NCI-H748 (cell line): ENCODE measurements around the gene RALGAPA1.
"Not testable (repeated sequence)": the region's sequence is repeated elsewhere in the genome, so short reads cannot be mapped to it uniquely, and the experiment has no call there.

ENCODE experiments used
- DNase-seq: peaks from one replicate; lab custom pipeline; 2025; ENCODE audit not compliant: unreplicated experiment; lab: John Stamatoyannopoulos, UW

RALGAPA1 gene

GRCh38 chr14:35704793-35705493, 104.2 kb downstream of the RALGAPA1 start:
- DNase-seq: no peak

GRCh38 chr14:35701531-35701930, 107.6 kb downstream of the RALGAPA1 start:
- DNase-seq: no peak

- DNase-seq: no peak
Observed at GRCh38 chr14:35699791-35700444, 109.2 kb downstream of the RALGAPA1 start.

- no peak for DNase-seq
Observed at GRCh38 chr14:35696575-35696974, 112.5 kb downstream of the RALGAPA1 start.

- no peak for DNase-seq
Observed at GRCh38 chr14:35696119-35696518, 113.0 kb downstream of the RALGAPA1 start.

- DNase-seq: no peak
Observed at GRCh38 chr14:35695647-35696046, 113.4 kb downstream of the RALGAPA1 start.

GRCh38 chr14:35695072-35695471, 114.0 kb downstream of the RALGAPA1 start:
- DNase-seq: no peak

- no peak for DNase-seq
Observed at GRCh38 chr14:35689000-35689460, 120.1 kb downstream of the RALGAPA1 start.

- DNase-seq: no peak
Observed at GRCh38 chr14:35688126-35688826, 120.8 kb downstream of the RALGAPA1 start.

GRCh38 chr14:35687335-35687939, 121.7 kb downstream of the RALGAPA1 start:
- DNase-seq: peak; percentile 64

GRCh38 chr14:35683688-35684087, 125.4 kb downstream of the RALGAPA1 start:
- DNase-seq: not testable (repeated sequence)

- DNase-seq: no peak
Observed at GRCh38 chr14:35682802-35683201, 126.3 kb downstream of the RALGAPA1 start.

- no peak for DNase-seq
Observed at GRCh38 chr14:35678403-35679028, 130.6 kb downstream of the RALGAPA1 start.

- DNase-seq: peak; percentile 60
Observed at GRCh38 chr14:35669782-35670181, 139.3 kb downstream of the RALGAPA1 start.

- DNase-seq: no peak
Observed at GRCh38 chr14:35666429-35667043, 142.6 kb downstream of the RALGAPA1 start.

GRCh38 chr14:35661875-35662274, 147.2 kb downstream of the RALGAPA1 start:
- no peak for DNase-seq

- no peak for DNase-seq
Observed at GRCh38 chr14:35653045-35653444, 156.1 kb downstream of the RALGAPA1 start.

- DNase-seq: no peak
Observed at GRCh38 chr14:35643513-35643912, 165.6 kb downstream of the RALGAPA1 start.

GRCh38 chr14:35637851-35638250, 171.2 kb downstream of the RALGAPA1 start:
- DNase-seq: no peak

- DNase-seq: no peak
Observed at GRCh38 chr14:35637269-35637668, 171.8 kb downstream of the RALGAPA1 start.

GRCh38 chr14:35632676-35633075, 176.4 kb downstream of the RALGAPA1 start:
- no peak for DNase-seq
